Stromal cell of bone marrow (primary cell): Measurements from ENCODE around the gene GP5.

Experiments
- DNase-seq: peaks from one replicate; pipeline ENCODE4 v3.0.0-alpha.2; 2012; ENCODE audit warnings: low read depth

GP5 gene

GRCh38 chr3:194399166-194399565 lies at the start of gene GP5:
Gene GP5, minus strand, starts transcription at chr3:194399266. Its CDS starts 984 bp downstream, at chr3:194398282.
- no peak for DNase-seq

- DNase-seq: no peak
Observed at GRCh38 chr3:194447657-194448056, 48.6 kb upstream of the GP5 start.

DNA sequence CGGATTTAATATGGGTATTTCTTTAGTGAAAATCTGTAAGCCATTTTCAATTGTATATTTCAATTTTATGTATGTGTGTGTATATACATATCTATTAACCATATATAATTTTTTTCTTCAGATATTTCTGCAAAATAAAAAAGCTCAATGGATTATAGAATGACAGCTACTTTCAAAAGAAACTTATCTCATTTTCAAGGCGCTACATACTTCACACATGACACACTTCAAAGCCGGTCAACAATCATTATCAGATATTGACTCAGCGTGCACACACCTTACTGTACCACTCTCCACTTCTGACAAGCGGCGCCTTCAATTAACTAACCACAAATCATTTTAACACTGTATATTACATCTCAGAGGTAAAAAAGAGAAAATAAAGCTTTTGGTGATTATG lies 48.1 kb upstream of the GP5 start:
- no peak for DNase-seq

- DNase-seq: no peak
Observed at GRCh38 chr3:194446754-194447153, 47.7 kb upstream of the GP5 start.

DNA sequence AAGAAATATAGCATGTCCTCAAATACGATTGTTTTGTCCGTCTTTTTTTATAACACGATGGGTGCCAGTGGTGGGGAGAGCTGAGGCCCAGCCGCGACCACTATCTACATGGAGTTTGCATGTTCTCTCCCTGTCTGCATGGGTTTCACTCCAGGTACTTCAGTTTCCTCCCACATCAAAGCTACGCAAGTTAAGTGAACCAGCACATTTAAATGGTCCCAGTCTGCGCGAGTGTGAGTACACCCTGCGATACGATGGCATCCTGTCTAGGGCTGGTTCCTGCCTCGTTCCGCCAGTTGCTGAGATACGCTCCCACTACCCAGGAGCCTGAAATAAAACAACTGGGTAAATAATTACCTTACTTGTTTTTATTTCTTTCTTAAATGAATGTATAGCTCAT lies 47.1 kb upstream of the GP5 start:
- DNase-seq: no peak

DNA sequence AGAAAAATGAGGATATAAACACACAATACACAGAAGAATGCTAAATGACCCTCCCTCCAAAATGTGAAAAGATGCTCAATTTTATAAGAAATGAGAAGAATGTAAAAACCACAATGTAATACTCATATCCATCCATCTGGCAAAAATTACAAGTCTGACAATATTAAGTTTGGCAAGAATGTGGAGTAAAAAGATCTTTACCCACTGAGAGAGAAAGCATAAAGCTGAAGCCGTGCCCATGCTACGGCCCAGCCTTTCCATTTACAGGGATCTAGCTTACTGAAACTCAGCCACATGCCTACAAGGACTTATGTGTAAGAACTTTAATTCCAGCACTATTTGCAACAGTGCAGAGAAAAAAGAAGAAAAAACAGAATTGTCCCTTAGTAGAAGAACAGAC lies 44.8 kb upstream of the GP5 start:
- peak; percentile 25 for DNase-seq

- DNase-seq: no peak
Observed at GRCh38 chr3:194440756-194441155, 41.7 kb upstream of the GP5 start.

DNA sequence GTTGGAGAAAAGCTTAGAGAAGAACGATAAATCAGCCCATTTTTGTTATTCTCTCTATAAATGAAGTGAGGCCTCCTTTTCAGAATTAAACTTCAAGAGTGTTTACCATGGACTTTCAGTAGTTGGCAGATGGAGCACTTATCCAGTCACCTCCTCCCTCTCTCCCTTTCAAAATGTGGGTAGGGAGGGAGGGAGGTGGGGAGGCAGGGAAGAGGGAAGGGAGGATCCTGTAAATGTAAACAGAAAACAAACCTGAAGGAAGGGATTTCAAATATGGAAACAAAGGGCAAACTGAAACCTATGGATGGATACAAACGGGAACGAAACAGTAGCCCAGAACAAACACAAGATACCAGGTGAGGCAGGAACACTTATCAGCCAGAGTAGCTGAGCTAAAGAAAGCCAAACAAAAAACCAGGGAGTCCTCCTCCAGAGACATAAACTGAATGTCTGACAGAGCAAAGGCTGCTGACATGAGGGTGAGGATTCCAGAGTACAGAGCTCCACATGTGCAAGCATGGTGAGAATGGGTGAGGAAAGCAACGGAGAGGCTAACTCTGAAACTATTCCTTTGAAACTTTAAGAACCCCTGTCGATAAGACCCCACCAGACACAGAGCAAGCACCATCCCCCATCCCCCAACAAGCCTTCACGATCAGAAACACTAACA lies 41.0 kb upstream of the GP5 start:
- no peak for DNase-seq

- DNase-seq: no peak
Observed at GRCh38 chr3:194434503-194434902, 35.4 kb upstream of the GP5 start.

DNA sequence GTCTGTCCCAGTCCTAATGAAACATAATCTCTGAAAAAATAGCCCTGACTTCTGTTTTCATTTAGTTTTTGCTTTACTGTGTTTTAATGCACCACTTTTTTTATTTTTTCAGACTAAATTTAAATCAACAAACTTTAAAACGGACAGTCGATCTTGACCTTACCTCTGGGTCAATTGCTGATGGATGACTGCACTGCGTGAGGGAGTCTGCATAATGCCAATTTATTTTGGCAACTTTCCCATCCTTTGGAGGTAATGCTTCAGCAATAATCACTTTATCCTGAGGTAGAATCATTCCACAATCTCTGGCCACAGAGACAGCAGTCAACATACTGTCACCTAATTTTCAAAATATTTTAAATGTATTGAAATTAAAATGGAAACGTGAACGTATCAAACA lies 32.5 kb upstream of the GP5 start:
- no peak for DNase-seq

DNA sequence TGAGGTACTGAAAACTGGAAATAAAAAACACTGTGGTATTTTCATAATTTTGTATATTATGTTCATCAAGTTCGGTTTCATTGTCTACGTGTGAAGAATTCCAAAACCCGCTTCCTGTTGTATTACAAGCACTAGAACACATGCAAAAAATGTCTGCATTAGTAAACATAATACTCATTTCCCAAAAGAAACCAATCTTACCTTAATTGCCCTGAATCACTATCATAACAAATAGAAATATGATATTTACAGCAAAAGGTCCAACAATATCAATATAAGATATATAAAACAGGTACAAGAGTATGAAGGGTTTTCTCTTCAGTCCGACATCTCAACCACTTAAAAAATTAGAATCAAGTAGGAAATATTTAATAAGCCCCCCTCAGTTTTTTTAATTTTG lies 26.3 kb upstream of the GP5 start:
- DNase-seq: no peak

GRCh38 chr3:194424953-194425352 lies 25.9 kb upstream of the GP5 start:
- no peak for DNase-seq

- no peak for DNase-seq
Observed at GRCh38 chr3:194424373-194424772, 25.3 kb upstream of the GP5 start.

DNA sequence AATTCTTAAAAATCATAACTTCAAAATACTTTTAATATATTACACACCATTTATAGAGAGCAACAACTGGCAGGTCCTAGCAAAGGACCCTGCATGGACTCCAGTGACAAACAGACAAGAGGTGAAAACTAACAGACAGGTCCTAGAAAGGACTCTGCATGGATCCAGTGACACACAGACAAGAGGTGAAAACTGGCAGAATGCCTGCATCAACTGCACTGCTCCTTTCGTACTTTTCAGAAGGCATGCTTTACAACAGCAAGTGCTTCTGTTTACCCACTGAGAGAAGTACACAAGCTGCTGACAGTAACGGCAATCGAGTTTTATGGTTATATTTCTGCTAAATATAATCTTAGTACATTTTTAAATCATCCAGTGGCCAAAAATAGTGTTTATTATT lies 24.3 kb upstream of the GP5 start:
- no peak for DNase-seq

GRCh38 chr3:194422188-194422587 lies 23.1 kb upstream of the GP5 start:
- peak; percentile 5 for DNase-seq

DNA sequence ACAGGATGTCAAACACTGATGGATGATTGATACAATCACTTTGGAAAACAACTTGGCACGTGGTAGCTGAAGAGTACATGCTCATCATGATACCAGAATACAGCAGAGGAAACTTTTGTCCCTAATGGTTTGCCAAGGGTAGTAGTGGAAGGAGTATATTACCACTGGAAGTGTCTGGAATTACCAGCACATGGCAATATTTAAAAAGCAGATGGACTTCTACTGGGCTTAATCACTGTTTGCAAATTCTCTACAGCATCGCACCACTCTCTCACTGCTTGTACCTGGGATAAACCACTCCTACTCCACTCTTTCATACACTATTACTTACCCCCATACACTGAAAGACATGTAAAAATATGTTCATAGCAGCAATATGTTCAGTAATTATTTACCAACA lies 19.6 kb upstream of the GP5 start:
- no peak for DNase-seq

DNA sequence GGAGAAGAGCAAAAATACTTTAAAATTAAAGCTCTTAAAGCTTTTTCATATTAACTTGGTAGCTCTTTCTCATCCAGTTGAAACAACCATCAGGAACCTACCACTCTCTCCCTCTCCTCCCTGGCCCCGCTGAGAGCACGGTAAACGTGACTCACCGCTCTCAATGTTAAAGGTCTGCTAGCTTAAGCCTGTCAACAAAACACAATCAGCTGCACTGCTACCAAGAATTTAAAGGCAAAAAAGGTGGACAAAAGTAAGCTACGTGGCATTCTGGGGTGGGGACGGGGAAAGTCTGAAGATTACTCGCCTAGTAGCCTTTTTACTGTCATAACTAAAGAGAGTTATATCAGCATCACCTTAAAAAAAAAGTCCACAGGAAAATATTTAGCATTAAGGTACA lies 8.4 kb upstream of the GP5 start:
- DNase-seq: peak; percentile 13

DNA sequence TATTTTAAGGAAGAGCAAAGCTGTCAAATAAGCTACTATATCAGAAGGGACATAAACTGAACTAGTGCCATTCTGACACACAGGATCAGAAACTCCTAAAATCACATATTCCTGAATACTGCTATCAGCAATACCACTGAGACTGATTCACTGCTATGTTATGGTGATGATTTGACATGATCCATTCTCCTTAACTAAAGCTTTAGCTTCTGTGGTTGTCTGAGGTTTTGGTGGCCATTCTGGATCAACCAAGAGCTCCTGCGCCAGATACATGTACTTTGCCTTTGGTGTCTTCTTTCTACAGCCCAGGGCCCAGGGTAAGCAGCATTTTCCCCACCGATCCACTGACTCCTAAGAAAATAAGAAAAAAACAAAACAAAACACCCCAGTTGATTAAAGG lies 6.7 kb upstream of the GP5 start:
- DNase-seq: no peak

- DNase-seq: peak; percentile 49
Observed at GRCh38 chr3:194404365-194405140, 5.5 kb upstream of the GP5 start.

DNA sequence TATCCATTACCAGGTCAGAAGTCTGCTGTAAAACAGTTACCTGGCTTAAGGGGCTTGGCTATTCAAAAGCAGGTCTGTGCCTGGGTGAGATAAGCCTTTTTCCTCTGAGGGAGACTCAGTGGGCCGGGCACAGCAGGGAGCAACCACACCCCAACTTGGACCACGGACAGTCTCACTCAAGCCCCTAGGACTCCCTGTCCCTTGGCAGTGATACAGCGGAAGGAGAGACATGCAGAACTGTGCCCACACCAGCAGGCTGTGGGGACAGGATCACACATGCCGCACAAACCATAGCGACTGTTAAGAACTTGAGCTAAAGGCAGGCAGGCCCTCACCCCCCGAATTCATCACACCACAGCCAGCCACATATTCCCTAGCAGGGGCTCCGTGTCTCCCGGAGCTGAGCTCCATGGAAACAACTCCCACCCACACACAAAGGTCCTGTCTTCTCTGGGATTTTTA lies 2.8 kb upstream of the GP5 start:
- DNase-seq: no peak

GRCh38 chr3:194401346-194401745 lies 2.3 kb upstream of the GP5 start:
- no peak for DNase-seq

- DNase-seq: no peak
Observed at GRCh38 chr3:194399874-194400411, 877 bp upstream of the GP5 start.

- DNase-seq: no peak
Observed at GRCh38 chr3:194397757-194398312, 1.2 kb downstream of the GP5 start.
